ENCODE results near the gene RBM20.

- no peak for TF ChIP-seq CTCF (IDR thresholded peaks at IDR 0.05)
- no peak for TF ChIP-seq POLR2AphosphoS5 (IDR thresholded peaks at IDR 0.05)
- no peak for TF ChIP-seq POLR2A (IDR thresholded peaks at IDR 0.05)
- no peak for TF ChIP-seq EP300 (IDR thresholded peaks at IDR 0.05)
Measured at GRCh38 chr10:110822712-110823311, 178.7 kb downstream of the RBM20 start.

Measured in gastroesophageal sphincter (tissue), 3 donors.